HPDE6-E6E7 (cell line): ENCODE data around the gene SLC25A1.
"Not testable (repeated sequence)": the region's sequence is repeated elsewhere in the genome, so short reads cannot be mapped to it uniquely, and the experiment has no call there.

Experiments used
- DNase-seq: peaks from one replicate; pipeline ENCODE4 v3.0.0; 2011; ENCODE audit warnings: missing footprints; ENCODE audit errors: extremely low spot score

The SLC25A1 gene

GRCh38 chr22:19167106-19167869 is 11.2 kb downstream of the SLC25A1 start:
- no peak for DNase-seq

- DNase-seq: no peak
Observed at GRCh38 chr22:19166421-19166820, 12.1 kb downstream of the SLC25A1 start.

GRCh38 chr22:19164425-19164824 is 14.1 kb downstream of the SLC25A1 start:
- no peak for DNase-seq

GRCh38 chr22:19158649-19159048 is 19.9 kb downstream of the SLC25A1 start:
- DNase-seq: not testable (repeated sequence)

- not testable (repeated sequence) for DNase-seq
Observed at GRCh38 chr22:19156109-19156508, 22.4 kb downstream of the SLC25A1 start.

- DNase-seq: no peak
Observed at GRCh38 chr22:19152942-19153883, 25.3 kb downstream of the SLC25A1 start.

GRCh38 chr22:19151329-19152191 is 27.0 kb downstream of the SLC25A1 start:
- DNase-seq: no peak

GRCh38 chr22:19150482-19151328 is 27.8 kb downstream of the SLC25A1 start:
- no peak for DNase-seq

GRCh38 chr22:19149991-19150390 is 28.5 kb downstream of the SLC25A1 start, which contains the start of gene GSC2:
Gene GSC2, minus strand, starts transcription at chr22:19150292. Its CDS starts 9 bp downstream, at chr22:19150283.
- no peak for DNase-seq

GRCh38 chr22:19149047-19149883 is 29.3 kb downstream of the SLC25A1 start:
- no peak for DNase-seq

GRCh38 chr22:19148417-19149046 is 30.0 kb downstream of the SLC25A1 start:
- no peak for DNase-seq

GRCh38 chr22:19147195-19147780 is 31.2 kb downstream of the SLC25A1 start:
- DNase-seq: no peak

- DNase-seq: no peak
Observed at GRCh38 chr22:19146215-19146968, 32.1 kb downstream of the SLC25A1 start.

GRCh38 chr22:19143967-19144400 is 34.6 kb downstream of the SLC25A1 start:
- no peak for DNase-seq

- DNase-seq: no peak
Observed at GRCh38 chr22:19143212-19143611, 35.3 kb downstream of the SLC25A1 start.

GRCh38 chr22:19142394-19142793 is 36.1 kb downstream of the SLC25A1 start:
- DNase-seq: no peak

GRCh38 chr22:19139974-19140373 is 38.6 kb downstream of the SLC25A1 start:
- no peak for DNase-seq

GRCh38 chr22:19139001-19139356 is 39.6 kb downstream of the SLC25A1 start:
- DNase-seq: no peak
